Measurements from ENCODE around the gene SLC25A39.

DNA sequence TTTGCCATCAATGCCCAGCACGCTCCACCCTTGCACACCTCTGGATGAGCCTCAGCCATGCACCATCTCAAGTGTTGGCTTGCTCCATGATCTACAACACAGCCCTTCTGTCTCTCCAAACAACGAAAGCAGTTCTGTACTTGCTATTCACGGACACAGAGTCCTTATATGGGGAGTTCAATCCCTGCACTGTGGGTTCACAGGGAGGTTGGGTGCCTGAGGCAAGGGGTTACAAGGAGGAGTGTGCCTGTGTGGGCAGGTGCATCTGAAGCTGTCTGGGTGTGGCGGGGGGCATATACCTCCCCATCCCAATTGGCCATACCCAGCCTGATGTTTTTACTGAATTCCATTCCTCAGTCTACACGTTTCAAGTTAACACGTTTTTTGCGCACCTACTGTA lies 10.6 kb downstream of the SLC25A39 start:
- TF ChIP-seq, protein P1, sequence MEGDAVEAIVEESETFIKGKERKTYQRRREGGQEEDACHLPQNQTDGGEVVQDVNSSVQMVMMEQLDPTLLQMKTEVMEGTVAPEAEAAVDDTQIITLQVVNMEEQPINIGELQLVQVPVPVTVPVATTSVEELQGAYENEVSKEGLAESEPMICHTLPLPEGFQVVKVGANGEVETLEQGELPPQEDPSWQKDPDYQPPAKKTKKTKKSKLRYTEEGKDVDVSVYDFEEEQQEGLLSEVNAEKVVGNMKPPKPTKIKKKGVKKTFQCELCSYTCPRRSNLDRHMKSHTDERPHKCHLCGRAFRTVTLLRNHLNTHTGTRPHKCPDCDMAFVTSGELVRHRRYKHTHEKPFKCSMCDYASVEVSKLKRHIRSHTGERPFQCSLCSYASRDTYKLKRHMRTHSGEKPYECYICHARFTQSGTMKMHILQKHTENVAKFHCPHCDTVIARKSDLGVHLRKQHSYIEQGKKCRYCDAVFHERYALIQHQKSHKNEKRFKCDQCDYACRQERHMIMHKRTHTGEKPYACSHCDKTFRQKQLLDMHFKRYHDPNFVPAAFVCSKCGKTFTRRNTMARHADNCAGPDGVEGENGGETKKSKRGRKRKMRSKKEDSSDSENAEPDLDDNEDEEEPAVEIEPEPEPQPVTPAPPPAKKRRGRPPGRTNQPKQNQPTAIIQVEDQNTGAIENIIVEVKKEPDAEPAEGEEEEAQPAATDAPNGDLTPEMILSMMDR (IDR thresholded peaks at IDR 0.05), result no peak
- TF ChIP-seq POLR2A (IDR thresholded peaks at IDR 0.05), result no peak
